Left ventricle myocardium inferior (tissue), 1 donor: Measurements from ENCODE around the gene PGGHG. TPM values are rescaled to one million over a fixed set of nuclear protein-coding genes. Genes with fewer than 3 reads are reported as not detected.
"Not testable (repeated sequence)": the region's sequence is repeated elsewhere in the genome, so short reads cannot be mapped to it uniquely, and the experiment has no call there.

Experiments used
- DNase-seq: peaks from one replicate; pipeline ENCODE4 v3.0.0-alpha.2; 2020
- H3K27ac ChIP-seq: fragments of 200-600 bp; replicated peaks from 2 replicates; pipeline ENCODE4 v1.8.0; 2021
- H3K27me3 ChIP-seq: fragments of 200-600 bp; 2 replicates; pipeline ENCODE4 v1.8.0; 2021; ENCODE audit warnings: low read depth
- H3K36me3 ChIP-seq: fragments of 200-600 bp; 2 replicates; pipeline ENCODE4 v1.8.0; 2021
- H3K4me1 ChIP-seq: fragments of 200-600 bp; 2 replicates; pipeline ENCODE4 v1.8.0; 2021
- H3K4me3 ChIP-seq: fragments of 200-600 bp; 2 replicates; pipeline ENCODE4 v1.8.0; 2021; ENCODE audit warnings: mild to moderate bottlenecking, moderate library complexity
- H3K9me3 ChIP-seq: fragments of 200-600 bp; replicated peaks from 2 replicates; pipeline ENCODE4 v1.8.0; 2021
- intact Hi-C: fragments of 100-400 bp; cut with micrococcal nuclease; formaldehyde crosslinking; loops from one replicate; pipeline ENCODE4 v1.11.0; 2022
- total RNA-seq: library from RNA; stranded (reverse); fragmentation: NEBNext Ultra II Directional; extraction: Animal tissue kit (Norgen Biotek cat#: 25700); gene quantifications from one replicate; pipeline ENCODE4 v1.2.1, GENCODE V29; 2021
- TF ChIP-seq, protein P1 (sequence below): fragments of 200-600 bp; IDR thresholded peaks from 2 replicates; pipeline ENCODE4 v1.8.0; 2021; ENCODE audit warnings: antibody characterized with exemption, mild to moderate bottlenecking, borderline replicate concordance
- donor health status: DM: no; HTN: yes; CAD: no; lungs with severe emphysema.

Gene PGGHG
- total RNA-seq, 1 donor from 2014 or later = 7.2 TPM

DNA sequence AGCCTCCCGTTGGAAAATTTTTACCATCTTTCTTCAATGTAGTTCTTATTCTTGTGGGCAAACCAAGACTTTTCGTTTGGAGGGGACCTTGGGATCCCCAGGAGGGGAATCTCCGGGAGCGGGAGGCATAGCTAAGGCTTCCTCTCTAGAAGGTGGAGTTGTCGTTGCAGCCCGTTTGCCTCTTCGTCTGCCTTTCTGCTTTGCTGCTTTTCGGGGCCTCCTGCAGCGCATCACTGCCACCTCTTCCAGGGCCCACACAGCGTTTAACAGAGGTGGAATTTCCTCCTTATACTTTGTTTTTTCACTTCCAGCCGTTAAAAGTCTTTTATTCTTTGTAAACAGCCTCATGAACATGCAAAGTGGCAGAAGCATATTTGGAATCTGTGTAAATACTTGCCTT, 35.2 kb downstream of the PGGHG start:
- Histone ChIP-seq H3K4me1 (peaks cover 52% of the 10 kb centered on the region), H3K4me3 (peak overlapping the region; percentile 46), H3K27me3 (peaks cover 10% of the 10 kb centered on the region), H3K36me3 (no peaks in the 10 kb centered on the region), H3K9me3 (no peaks in the 10 kb centered on the region), H3K27ac (peak overlapping the region; percentile 97)
- DNase-seq = no peak
- intact Hi-C loops = no loop called here
- TF ChIP-seq, protein P1, sequence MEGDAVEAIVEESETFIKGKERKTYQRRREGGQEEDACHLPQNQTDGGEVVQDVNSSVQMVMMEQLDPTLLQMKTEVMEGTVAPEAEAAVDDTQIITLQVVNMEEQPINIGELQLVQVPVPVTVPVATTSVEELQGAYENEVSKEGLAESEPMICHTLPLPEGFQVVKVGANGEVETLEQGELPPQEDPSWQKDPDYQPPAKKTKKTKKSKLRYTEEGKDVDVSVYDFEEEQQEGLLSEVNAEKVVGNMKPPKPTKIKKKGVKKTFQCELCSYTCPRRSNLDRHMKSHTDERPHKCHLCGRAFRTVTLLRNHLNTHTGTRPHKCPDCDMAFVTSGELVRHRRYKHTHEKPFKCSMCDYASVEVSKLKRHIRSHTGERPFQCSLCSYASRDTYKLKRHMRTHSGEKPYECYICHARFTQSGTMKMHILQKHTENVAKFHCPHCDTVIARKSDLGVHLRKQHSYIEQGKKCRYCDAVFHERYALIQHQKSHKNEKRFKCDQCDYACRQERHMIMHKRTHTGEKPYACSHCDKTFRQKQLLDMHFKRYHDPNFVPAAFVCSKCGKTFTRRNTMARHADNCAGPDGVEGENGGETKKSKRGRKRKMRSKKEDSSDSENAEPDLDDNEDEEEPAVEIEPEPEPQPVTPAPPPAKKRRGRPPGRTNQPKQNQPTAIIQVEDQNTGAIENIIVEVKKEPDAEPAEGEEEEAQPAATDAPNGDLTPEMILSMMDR = no peak

DNA sequence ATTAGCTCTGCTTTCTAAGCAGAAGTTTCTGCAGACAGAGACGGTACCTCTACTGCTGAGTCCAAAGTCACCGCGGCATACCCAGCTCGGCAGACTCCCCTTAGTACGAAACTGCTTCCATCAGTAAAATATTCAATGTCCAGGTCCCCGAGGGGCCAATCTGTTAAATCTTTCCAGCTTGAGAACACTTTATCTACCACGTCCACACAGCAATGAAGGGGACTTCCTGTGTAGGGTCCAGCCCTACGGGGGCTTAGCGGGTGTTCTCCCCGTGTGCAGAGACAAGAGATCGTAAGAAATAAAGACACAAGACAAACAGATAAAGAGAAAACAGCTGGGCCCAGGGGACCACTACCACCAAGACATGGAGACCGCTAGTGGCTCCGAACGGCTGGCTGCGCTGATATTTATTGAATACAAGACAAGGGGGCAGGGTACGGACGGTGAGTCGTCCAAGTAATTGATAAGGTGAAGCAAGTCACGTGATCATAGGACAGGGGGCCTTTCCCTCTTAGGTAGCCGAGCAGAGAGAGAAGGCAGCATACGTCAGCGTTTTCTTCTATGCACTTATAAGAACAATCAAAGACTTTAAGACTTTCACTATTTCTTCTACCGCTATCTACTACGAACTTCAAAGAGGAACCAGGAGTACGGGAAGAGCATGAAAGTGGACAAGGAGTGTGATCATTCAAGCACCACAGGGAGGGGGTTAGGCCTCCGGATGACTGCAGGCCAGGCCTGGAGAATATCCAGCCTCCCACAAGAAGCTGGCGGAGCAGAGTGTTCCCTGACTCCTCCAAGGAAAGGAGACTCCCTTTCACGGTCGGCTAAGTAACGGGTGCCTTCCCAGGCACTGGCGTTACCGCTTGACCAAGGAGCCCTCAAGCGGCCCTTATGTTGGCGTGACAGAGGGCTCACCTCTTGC, 35.9 kb downstream of the PGGHG start:
- peak overlapping the region; percentile 46 for H3K4me3 ChIP-seq
- H3K27me3 ChIP-seq, intact Hi-C loops, DNase-seq, H3K36me3 ChIP-seq, H3K9me3 ChIP-seq: not testable (repeated sequence)
- peaks cover 52% of the 10 kb centered on the region for H3K4me1 ChIP-seq
- H3K27ac ChIP-seq = peak overlapping the region; percentile 97

DNA sequence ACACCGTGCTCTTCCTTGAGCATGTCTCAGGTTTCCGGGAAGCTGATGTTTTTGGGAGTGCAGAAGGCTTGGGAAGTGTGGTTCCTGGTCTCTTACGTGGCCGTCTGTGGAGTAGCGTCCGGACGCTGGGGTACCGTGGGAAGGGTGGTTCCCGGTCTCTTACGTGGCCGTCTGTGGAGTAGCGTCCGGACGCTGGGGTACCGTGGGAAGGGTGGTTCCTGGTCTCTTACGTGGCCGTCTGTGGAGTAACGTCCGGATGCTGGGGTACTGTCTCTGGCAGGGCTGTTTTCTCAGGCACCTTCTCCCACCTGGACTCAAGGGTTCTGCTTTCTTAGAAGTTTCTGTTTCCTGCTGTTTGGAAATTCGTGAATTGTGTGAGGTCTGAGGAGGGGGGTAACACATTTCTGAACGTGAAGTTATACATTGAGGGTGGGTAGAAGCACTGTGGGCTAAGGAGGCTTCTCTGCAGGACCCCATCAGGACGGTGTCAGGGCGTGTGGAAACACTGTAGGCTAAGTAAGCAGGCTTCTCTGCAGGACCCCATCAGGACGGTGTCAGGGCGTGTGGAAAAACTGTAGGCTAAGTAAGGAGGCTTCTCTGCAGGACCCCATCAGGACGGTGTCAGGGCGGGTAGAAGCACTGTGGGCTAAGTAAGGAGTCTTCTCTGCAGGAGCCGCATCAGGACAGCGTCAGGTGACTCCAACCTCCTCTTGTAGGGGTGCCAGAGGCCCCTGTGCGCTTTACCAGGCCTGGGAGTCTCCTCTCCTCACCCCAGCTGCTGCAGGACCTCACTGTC, 37.1 kb downstream of the PGGHG start:
- TF ChIP-seq, protein P1 = no peak
- intact Hi-C loops = no loop called here
- Histone ChIP-seq H3K27me3 (peaks cover 7% of the 10 kb centered on the region), H3K36me3 (no peaks in the 10 kb centered on the region), H3K4me1 (peaks cover 48% of the 10 kb centered on the region), H3K4me3 (peak overlapping the region; percentile 46), H3K27ac (peak overlapping the region; percentile 97), H3K9me3 (no peaks in the 10 kb centered on the region)
- DNase-seq = no peak

DNA sequence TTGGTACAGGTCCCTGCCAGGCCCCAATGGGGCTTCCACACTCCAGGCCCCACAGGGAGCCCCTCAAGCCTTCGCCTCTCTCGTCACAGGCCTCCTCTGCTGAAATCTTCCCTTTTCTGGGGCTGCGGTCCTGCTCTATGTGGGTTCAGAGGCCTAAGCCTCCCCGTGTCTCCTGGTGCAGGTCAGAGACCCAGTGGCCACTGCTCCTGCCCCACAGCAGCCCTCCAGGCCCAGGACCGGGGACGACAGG, 37.6 kb downstream of the PGGHG start:
- no peak for DNase-seq
- TF ChIP-seq, protein P1 = no peak
- Histone ChIP-seq H3K27me3 (peaks cover 7% of the 10 kb centered on the region), H3K4me3 (peak overlapping the region; percentile 46), H3K27ac (peak overlapping the region; percentile 97), H3K9me3 (no peaks in the 10 kb centered on the region), H3K4me1 (peaks cover 48% of the 10 kb centered on the region), H3K36me3 (no peaks in the 10 kb centered on the region)
- intact Hi-C loops = no loop called here

DNA sequence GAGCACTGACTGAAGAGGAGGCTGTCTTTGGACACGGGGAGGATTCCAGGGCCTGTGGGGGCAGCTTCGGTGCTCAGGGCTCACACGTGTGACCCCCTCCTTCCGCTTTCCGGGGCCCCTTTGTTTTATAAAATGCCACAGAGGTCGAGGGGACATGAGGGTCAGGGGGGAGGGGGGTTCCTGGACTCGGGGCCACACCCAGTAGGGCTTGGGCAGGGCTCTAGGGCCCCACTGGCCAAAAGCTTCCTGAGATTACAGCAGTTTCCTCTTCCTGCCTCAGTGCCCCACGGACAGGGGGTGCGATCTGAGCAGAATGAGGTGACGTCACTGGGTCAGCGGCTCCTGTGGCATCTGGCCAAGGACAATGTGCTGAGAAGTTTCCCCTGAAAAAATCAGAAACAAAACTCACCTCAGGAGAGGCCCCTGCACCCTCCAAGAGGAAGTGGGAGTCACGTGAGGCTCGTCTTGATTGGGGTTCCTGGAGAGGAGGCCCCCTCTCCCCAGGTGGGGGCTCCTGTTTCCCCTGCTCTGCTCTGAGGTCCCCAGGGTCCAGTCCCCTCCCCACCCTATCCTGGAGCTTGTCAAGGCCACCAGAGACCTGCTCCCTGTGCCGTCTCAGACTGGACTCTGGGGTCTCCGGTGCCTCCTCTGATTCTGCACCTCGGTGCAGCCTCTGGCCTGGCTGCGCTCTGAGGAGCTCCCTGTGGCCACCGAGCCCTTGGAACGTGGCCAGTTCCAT, 38.1 kb downstream of the PGGHG start:
- Histone ChIP-seq H3K27me3 (peaks cover 7% of the 10 kb centered on the region), H3K4me1 (peaks cover 48% of the 10 kb centered on the region), H3K27ac (peak overlapping the region; percentile 97), H3K4me3 (peak overlapping the region; percentile 46), H3K9me3 (no peaks in the 10 kb centered on the region), H3K36me3 (no peaks in the 10 kb centered on the region)
- intact Hi-C loops = no loop called here
- peak; percentile 89 for DNase-seq
- TF ChIP-seq, protein P1 = no peak
